ENCODE data around the gene DIP2C. TPM values are rescaled to one million over a fixed set of nuclear protein-coding genes. Genes with fewer than 3 reads are reported as not detected.
"Not testable (repeated sequence)": the region's sequence is repeated elsewhere in the genome, so short reads cannot be mapped to it uniquely, and the experiment has no call there.

The DIP2C gene
- total RNA-seq, 1 experiment from 2014 or later, result 10.7 TPM

GRCh38 chr10:311901-312665 is 377.4 kb downstream of the DIP2C start:
- Histone ChIP-seq H3K9me3 (no peaks in the 10 kb centered on the region), H3K4me3 (no peak overlapping the region), H3K27me3 (no peaks in the 10 kb centered on the region), H3K36me3 (peaks cover 4% of the 10 kb centered on the region)
- DNase-seq, result no peak

- Histone ChIP-seq H3K9me3 (no peaks in the 10 kb centered on the region), H3K4me3 (no peak overlapping the region), H3K27me3 (no peaks in the 10 kb centered on the region), H3K36me3 (peaks cover 6% of the 10 kb centered on the region)
- DNase-seq, result no peak
Observed at GRCh38 chr10:310976-311639, 378.4 kb downstream of the DIP2C start.

GRCh38 chr10:310371-310770 is 379.1 kb downstream of the DIP2C start:
- peaks cover 7% of the 10 kb centered on the region for H3K36me3 ChIP-seq
- H3K9me3 ChIP-seq, result no peaks in the 10 kb centered on the region
- DNase-seq, result no peak
- H3K4me3 ChIP-seq, result no peak overlapping the region
- H3K27me3 ChIP-seq, result no peaks in the 10 kb centered on the region

DNA sequence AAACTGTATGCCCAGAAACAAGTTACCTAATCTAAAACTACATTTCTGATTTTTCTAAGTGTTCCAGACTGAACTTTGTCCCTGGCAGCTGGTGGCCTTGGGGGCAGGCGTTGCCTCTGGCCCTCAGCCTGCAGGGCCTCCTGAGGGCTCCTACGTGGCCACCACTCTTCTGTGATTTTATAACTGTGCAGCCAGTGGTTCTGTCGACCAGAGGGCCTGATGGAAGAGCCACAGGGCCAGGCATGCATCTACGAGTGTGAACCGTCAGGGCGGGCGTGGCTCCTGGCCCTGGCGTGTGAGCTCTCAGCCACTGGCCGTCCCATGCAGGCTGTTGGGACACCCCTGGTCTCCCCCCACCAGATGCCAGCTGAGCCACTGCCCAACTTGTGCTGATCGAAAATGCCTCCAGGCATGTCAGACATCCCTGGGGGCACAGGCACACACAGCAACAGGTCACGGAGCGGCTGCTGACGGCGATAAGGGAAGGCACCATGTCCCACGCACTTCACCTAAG is 380.8 kb downstream of the DIP2C start:
- no peak for DNase-seq

DNA sequence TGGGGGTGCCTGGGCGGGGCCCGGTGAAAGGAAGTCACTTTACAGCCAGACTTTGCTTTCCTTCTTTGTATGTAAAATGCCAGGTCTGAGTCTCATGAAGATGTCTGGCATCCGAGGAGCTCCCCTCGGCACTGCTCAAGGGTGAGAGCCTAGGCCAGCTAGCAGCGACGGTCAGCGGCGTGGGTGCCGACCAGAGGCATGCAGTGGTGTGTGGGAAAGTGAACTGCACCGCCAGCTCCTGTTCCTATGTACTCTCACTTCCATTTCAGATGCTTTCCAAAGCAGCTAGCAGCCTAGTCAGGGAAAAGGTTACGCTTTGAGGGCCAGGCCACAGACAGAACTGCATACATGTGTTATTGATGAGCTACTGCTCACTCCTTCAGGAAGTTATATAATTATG is 381.4 kb downstream of the DIP2C start:
- Histone ChIP-seq H3K27me3 (no peaks in the 10 kb centered on the region), H3K36me3 (peaks cover 3% of the 10 kb centered on the region; the same call in 1 of the 2 replicates), H3K9me3 (no peaks in the 10 kb centered on the region), H3K4me3 (no peak overlapping the region)
- DNase-seq, result no peak

More for the DNA sequence above, 380.8 kb downstream of the DIP2C start:
- H3K36me3 ChIP-seq, result peaks cover 3% of the 10 kb centered on the region; the same call in 1 of the 2 replicates
- H3K9me3 ChIP-seq, result no peaks in the 10 kb centered on the region
- H3K27me3 ChIP-seq, result no peaks in the 10 kb centered on the region
- H3K4me3 ChIP-seq, result no peak overlapping the region

GRCh38 chr10:307659-308058 is 381.8 kb downstream of the DIP2C start:
- no peak overlapping the region for H3K4me3 ChIP-seq
- DNase-seq, result no peak
- no peaks in the 10 kb centered on the region for H3K9me3 ChIP-seq
- peaks cover 3% of the 10 kb centered on the region; the same call in 1 of the 2 replicates for H3K36me3 ChIP-seq
- no peaks in the 10 kb centered on the region for H3K27me3 ChIP-seq

- H3K27me3 ChIP-seq, result no peaks in the 10 kb centered on the region
- H3K4me3 ChIP-seq, result no peak overlapping the region
- DNase-seq, result no peak
- peaks cover 3% of the 10 kb centered on the region; the same call in 1 of the 2 replicates for H3K36me3 ChIP-seq
- H3K9me3 ChIP-seq, result no peaks in the 10 kb centered on the region
Observed at GRCh38 chr10:306675-307185, 382.7 kb downstream of the DIP2C start.

GRCh38 chr10:306007-306674 is 383.3 kb downstream of the DIP2C start:
- Histone ChIP-seq H3K36me3 (peaks cover 3% of the 10 kb centered on the region; the same call in 1 of the 2 replicates), H3K27me3 (no peaks in the 10 kb centered on the region), H3K9me3 (no peaks in the 10 kb centered on the region), H3K4me3 (no peak overlapping the region)
- no peak for DNase-seq

DNA sequence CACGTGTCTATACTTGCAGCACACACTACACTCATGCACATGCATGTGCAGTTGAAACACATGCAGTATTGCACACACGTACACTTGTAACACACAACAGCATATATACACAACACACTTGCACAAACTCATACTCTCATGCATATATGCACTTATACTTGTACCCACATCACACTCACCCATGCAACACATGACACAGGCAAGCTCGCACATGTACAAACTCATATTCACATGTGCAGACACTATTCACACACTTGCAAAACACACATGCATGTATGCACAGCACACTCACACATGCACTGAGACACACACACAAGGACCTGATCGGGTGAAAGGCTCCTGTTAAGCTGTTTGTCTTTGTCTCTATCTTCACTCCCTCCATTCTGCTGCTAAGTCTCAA is 384.4 kb downstream of the DIP2C start:
- Histone ChIP-seq H3K9me3 (no peaks in the 10 kb centered on the region), H3K4me3 (no peak overlapping the region), H3K36me3 (peaks cover 3% of the 10 kb centered on the region; the same call in 1 of the 2 replicates), H3K27me3 (no peaks in the 10 kb centered on the region)
- DNase-seq, result no peak

DNA sequence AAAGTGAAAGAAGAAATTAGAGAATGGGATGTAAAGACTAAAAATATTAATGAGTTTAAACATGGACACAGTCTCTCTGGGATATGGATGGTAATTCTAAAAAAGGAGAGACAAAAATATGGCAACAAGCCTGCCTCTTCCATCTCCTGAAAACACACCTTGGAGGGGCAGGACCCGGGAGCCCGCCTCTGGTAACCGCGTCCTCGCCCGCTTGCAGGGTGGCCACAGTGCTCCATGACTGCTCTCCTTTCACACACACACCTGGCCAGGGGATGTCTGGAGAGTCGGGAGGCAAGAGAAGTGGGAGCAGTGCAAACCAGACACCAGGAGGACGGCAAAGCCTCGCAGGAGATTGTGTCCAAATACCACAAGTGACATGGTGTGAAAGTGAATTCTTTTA is 387.9 kb downstream of the DIP2C start:
- no peak for DNase-seq
- Histone ChIP-seq H3K36me3 (0 out of 2 replicates have a peak, but pooled peaks cover 3% of the 10 kb centered on the region), H3K4me3 (no peak overlapping the region), H3K27me3 (no peaks in the 10 kb centered on the region), H3K9me3 (no peaks in the 10 kb centered on the region)

DNA sequence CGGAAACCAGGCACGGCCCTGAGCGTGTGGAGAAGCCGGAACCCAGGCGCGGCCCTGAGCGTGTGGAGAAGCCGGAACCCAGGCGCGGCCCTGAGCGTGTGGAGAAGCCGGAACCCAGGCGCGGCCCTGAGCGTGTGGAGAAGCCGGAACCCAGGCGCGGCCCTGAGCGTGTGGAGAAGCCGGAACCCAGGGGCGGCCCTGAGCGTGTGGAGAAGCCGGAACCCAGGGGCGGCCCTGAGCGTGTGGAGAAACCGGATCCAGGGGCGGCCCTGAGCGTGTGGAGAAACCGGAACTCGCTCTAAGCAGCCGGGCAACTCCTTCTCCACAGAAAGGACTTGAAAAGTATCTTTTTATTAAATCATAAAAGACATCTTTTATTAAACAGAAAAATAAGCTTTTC is 388.9 kb downstream of the DIP2C start:
- H3K4me3 ChIP-seq, H3K9me3 ChIP-seq, H3K27me3 ChIP-seq, H3K36me3 ChIP-seq, DNase-seq: not testable (repeated sequence)

GRCh38 chr10:299969-300368 is 389.5 kb downstream of the DIP2C start:
- H3K9me3 ChIP-seq, result no peaks in the 10 kb centered on the region
- H3K4me3 ChIP-seq, result no peak overlapping the region
- no peaks in the 10 kb centered on the region for H3K36me3 ChIP-seq
- no peaks in the 10 kb centered on the region for H3K27me3 ChIP-seq
- no peak for DNase-seq

- DNase-seq, result no peak
- no peaks in the 10 kb centered on the region for H3K9me3 ChIP-seq
- H3K36me3 ChIP-seq, result no peaks in the 10 kb centered on the region
- H3K4me3 ChIP-seq, result no peak overlapping the region
- no peaks in the 10 kb centered on the region for H3K27me3 ChIP-seq
Observed at GRCh38 chr10:299512-299911, 390.0 kb downstream of the DIP2C start.

DNA sequence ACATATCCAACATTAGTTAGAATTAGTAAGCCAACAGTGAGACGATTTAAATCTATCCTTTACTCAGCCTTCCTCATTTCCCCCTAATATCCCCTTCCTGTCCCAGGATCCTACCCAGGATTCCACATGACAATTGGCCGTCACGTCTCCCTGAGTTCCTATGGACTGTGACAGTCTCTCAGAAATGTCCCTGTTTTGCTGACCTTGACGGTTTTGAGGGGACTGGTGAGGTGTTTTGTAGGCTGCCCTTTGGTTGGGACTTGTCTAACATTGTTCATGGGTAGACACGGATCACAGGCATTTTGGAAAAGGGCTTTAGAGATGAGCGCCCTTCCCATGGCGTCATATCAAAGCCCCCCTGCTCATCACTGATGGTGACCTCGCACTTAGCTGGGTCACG is 391.4 kb downstream of the DIP2C start:
- Histone ChIP-seq H3K36me3 (no peaks in the 10 kb centered on the region), H3K27me3 (no peaks in the 10 kb centered on the region), H3K9me3 (no peaks in the 10 kb centered on the region), H3K4me3 (no peak overlapping the region)
- no peak for DNase-seq

DNA sequence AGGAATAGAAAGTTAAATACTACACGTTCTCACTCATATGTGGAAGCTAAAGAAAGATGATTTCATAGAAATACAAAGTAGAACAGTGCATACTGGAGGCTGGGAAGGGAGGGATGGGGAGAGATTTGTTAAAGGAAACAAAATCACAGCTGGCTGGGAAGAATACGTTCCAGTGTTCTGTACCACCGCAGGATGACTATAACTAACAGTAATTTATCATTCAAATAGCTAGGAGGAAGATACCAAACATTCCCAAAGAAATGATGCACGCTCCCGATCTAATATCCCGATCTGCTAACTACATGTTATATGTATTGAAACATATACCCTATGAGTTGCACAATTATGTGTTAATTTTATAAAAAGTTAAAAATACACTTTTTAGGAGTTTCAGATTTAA is 391.9 kb downstream of the DIP2C start:
- no peak overlapping the region; the same call in 1 of the 2 replicates for H3K4me3 ChIP-seq
- no peak for DNase-seq

DNA sequence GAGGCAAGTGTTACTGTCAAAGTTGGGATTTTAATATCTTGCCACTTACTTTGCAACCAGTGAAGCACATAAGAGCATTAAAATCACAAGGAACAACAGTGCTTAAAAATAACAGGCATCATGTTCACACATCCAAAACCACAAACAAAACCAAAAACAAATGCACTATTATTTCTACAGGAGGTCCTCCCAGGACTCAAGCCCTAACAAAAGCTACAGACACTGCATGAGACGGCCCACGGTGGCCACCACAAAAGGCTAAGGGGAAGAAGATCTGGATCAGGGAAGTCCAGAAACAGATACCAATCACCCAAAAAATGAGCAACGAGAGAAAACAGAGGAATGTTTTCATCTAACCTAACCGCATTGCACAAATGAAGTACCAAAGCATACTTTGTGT is 395.8 kb downstream of the DIP2C start:
- H3K27me3 ChIP-seq, result no peaks in the 10 kb centered on the region
- H3K9me3 ChIP-seq, result no peaks in the 10 kb centered on the region
- peaks cover 7% of the 10 kb centered on the region; the same call in 1 of the 2 replicates for H3K36me3 ChIP-seq
- DNase-seq, result no peak
- H3K4me3 ChIP-seq, result no peak overlapping the region

More for the DNA sequence above, 391.9 kb downstream of the DIP2C start:
- no peaks in the 10 kb centered on the region for H3K27me3 ChIP-seq
- no peaks in the 10 kb centered on the region for H3K9me3 ChIP-seq
- no peaks in the 10 kb centered on the region for H3K36me3 ChIP-seq

Data from MG63 (cell line).